HG02884 (cell line): ENCODE measurements around the gene LCMT2.

Source experiments
- ATAC-seq: cut with Tn5 transposase; IDR thresholded peaks from one replicate; pipeline ENCODE4 v1.9.1; 2021; ENCODE audit warnings: mild to moderate bottlenecking, moderate library complexity; ENCODE audit not compliant: unreplicated experiment

The LCMT2 gene

DNA sequence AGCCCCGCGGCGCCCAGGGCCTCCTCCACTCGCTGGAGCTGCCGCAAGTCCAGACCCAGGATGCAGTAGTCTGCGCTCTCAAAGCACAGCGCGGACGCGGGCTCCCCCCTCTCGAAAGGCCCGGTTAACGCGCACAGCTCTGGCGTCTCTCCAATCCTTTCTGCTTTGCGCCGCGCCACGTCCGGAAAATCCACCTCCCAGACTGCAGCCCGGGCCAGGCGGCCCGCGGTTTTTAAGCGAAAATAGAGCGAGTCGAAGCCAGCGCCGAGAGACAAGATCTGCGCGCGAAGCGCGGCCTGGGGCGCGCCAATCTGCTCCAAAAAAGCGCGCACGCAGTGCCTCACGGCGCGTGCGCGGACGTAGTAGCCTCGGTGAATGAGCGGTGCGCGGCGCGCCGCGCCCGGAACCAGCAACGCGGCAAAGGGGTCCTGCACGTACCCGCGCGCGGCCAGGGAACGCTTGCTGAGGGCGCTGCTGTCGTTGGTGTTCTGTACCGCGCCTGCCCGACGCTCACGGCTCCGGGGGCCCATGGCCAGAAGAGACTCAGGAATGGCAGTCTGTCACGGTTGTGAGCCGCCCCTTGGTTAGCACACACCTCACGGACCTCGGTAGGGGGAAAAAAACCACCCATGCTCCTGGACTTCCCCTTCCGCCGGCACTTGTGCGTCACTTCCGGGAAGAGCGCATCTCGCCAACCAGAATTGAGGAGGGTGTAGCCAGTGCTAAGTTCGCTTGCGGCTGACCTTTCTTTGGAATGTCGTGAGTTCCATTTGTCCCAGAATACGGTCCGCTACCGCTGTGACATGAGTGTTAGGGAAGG lies at the start of gene LCMT2:
LCMT2 (minus strand) TSS at position 614 of the 820 bp plus-strand sequence; CDS start at position 530, 84 bp downstream.
- ATAC-seq: peak; percentile 83

GRCh38 chr15:43378601-43379000 lies 48.2 kb upstream of the LCMT2 start:
- no peak for ATAC-seq

GRCh38 chr15:43376017-43376705 lies 45.8 kb upstream of the LCMT2 start:
- ATAC-seq: no peak

- ATAC-seq: no peak
Observed at GRCh38 chr15:43370975-43371974, 40.9 kb upstream of the LCMT2 start, which contains the start of the genes TUBGCP4 and ZSCAN29. Gene TUBGCP4, plus strand, starts transcription at chr15:43371101. Its CDS starts 254 bp downstream, at chr15:43371355. Gene ZSCAN29, minus strand, starts transcription at chr15:43371043. Its CDS starts 1,130 bp downstream, at chr15:43369913.

DNA sequence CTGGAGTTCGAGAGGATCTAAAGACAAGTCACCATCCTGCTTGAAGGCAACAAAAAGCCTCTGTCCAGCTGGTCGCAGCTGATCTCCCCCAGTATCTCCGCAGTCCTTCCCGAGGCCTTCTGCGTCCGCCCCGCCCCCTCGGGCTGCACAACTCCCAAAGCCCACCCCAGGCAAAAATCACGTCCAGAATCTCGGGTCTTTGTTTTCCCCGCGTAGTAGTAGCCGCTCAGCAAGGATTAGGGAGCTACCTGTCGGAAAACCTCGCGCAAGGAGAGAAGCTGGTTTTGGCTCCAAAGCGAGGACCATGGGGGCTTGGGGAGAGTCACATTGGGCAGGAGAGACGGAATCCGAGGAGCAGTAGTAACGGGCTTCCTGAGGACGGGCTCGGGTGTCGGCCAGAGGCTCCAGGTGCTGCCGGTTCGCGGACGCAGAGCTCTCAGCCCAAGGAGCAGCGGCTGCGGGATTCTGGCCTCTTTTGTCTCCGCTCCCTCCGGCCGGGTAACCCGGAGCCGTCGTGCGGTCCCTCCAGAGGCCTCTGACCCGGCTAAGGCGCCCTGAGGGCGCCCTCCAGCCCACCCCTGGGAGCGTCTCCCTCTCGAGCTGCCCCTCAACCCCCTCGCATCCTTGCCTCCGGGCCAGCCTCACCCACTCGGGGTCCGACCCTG lies 40.1 kb upstream of the LCMT2 start:
- no peak for ATAC-seq

DNA sequence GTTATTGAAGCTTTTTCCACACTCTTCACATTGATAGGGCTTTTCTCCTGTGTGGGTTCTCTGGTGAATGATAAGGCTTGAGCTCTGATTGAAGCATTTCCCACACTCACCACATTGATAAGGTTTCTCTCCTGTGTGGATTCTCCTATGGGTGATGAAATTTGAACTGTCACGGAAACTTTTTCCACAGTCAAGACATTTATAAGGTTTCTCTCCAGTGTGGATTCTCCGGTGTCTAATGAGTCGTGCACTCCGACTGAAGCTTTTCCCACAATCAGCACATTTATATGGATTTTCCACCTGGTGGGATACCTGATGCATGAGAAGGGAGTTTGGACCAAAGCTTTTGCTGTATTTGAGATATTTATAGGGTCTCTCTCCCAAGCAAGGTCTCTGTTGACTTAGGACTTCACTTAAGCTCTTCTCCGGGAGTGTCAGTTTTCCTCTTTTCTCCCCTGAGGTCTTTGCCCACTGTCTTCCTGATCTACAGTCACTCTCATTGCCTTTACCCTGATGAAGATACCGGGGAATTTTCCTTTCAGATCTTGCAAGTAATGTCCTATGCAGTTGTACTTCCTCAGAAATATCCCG lies 31.0 kb upstream of the LCMT2 start:
- no peak for ATAC-seq

GRCh38 chr15:43360821-43361220 lies 30.4 kb upstream of the LCMT2 start:
- ATAC-seq: no peak

GRCh38 chr15:43352693-43353382 lies 22.5 kb upstream of the LCMT2 start:
- no peak for ATAC-seq

- ATAC-seq: no peak
Observed at GRCh38 chr15:43347114-43347513, 16.7 kb upstream of the LCMT2 start.

GRCh38 chr15:43346305-43346704 lies 15.9 kb upstream of the LCMT2 start:
- no peak for ATAC-seq

DNA sequence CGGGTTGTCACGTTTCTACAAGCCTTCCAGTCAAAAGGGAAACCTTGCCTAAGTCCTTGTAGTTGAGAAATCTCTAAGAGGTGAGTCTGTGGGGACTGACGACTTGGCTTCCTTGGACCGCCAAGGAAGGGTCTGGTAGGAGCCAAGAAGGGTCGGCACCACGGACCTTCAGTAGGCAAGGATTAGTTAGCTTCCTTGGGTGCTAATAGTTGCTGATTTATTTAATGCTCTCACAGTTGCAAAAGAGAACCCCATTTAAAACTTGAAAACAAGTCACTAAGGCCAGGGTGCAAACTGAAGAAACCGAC lies 361 bp upstream of the LCMT2 start:
- ATAC-seq: peak; percentile 21

DNA sequence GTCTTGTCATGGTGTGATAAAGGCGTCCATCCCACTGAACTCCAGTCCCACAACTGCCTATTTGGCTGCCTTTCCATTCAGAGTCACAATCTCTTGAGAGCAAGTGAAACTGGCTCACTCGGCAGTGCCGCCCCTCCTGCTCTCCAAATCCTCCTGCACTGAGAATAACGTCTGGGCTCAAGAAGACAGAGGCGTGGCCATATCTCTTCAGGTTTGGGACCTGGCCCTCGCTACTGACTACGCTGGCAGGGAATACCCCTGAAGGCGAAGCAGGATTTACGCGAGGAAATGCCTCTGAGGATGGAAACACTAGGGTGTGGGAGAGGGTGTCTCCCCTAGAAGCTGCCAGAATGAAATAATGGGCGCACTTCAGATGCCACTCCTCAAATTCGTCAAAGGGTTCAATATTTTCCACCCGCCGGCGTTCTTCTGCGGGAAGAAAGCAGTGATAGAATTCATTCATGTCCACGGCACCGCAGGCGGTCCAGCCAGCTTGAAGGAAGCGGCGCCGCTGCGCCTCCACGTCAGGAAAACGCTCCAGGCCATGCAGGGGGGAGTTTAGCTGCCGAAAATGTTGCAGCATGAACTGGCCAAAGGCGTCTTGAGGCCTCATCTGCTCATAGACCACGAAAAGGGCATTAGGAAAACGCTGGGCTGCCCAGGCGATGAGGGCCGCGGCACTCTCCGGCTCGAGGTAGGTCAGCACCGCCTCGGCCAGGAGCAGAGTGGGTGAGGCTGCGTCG lies 985 bp downstream of the LCMT2 start:
- no peak for ATAC-seq

- no peak for ATAC-seq
Observed at GRCh38 chr15:43325039-43325684, 5.2 kb downstream of the LCMT2 start.

- ATAC-seq: no peak
Observed at GRCh38 chr15:43318990-43319771, 11.2 kb downstream of the LCMT2 start.

DNA sequence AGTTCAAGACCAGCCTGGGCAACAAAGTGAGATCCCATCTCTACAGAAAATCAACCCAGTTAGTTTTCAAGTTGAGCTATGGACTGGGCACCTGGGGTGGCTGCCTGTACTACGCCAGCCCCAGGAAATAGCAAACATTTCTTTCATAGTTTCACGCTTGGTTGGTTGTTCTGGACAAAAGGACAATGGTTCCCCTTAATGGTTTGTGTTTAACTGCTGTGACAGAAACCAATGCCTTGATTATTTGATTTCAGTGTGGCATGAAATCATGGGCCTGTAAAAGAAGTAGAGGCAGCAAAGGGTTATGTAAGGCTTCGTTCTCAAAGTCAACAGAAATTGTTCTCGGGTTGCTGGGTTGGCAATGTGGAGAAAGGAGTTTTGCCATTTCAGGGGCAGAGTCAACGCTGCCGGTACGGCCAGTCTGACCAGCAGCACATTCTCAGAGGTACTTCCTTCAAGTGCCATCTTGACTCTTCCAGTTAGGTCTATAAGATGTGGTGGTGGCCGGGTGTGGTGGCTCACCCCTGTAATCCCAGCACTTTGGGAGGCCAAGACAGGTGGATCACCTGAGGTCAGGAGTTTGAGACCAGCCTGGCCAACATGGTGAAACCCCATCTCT lies 12.7 kb downstream of the LCMT2 start:
- ATAC-seq: no peak

DNA sequence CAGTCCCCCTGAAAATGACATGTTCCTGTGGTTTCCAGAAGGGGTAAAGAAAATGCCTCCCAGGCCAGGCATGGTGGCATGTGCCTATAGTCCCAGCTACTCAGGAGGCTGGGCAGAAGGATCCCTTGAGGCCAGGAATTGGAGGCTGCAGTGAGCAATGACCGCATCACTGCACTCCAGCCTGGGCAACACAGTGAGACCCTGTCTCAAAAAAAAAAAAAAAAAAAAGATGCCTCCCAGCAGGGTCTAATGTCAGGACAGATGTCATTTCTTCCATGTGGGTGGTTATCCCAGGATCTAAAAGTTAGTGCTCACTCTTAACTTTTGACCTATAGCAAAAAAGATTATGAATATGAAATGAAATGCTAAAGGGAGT lies 13.4 kb downstream of the LCMT2 start:
- ATAC-seq: no peak
